Measurements from ENCODE around the gene DCXR.

DNA sequence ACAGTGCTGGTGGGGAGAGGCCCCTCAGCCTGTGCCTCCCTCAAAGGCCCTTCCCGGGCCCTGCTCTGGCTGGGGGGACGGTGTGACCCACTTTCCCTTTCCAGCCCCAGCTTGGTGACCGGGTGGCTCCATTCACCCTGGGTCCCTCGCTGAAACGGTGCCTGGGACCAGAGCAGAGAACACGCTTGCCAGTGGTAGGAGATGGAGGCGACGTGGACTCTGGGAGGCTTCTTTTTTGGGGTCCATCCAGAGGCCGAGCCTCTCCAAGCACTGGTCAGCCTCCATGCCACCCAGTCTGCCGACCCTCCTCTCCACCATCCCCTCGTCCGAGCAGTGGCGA, 22.6 kb downstream of the DCXR start:
- TF ChIP-seq EZH2 (IDR thresholded peaks at IDR 0.05; ENCODE audit: insufficient read depth, poor library complexity, severe bottlenecking) (no peak), EZH2phosphoT487 (IDR thresholded peaks at IDR 0.05; ENCODE audit: insufficient read depth, low read depth) (no peak)
